HepG2 (cell line): ENCODE data around the gene CCL16. TPM values are rescaled to one million over a fixed set of nuclear protein-coding genes. Genes with fewer than 3 reads are reported as not detected.
A peak's percentile ranks its signal among the peaks of the same experiment; 100 is the strongest.

Experiments
- ATF7 ChIP-seq, 2 experiments: fragments of 450-650 bp in 1 of 2; sonication (generic) in 1 of 2; formaldehyde crosslinking in 1 of 2; IDR thresholded peaks; 2 replicates each; pipeline versions ENCODE4 v1.4.0 to v1.6.1; 2016 to 2020; ENCODE audit warnings: antibody characterized with exemption in 1 of 2, mild to moderate bottlenecking in 1 of 2, missing genetic modification reagents in 1 of 2
- ATF7-NPFF ChIP-seq: sonication (generic); formaldehyde crosslinking; IDR thresholded peaks from 2 replicates; pipeline ENCODE4 v1.8.1; 2023; ENCODE audit warnings: mild to moderate bottlenecking, low read depth, missing genetic modification reagents, moderate library complexity
- BHLHE40 ChIP-seq: IDR thresholded peaks from 2 replicates; pipeline ENCODE4 v1.6.1; 2011; ENCODE audit warnings: low read length, improper control_type of control experiment
- EP300 ChIP-seq, 3 experiments: sonication (generic) in 1 of 3; formaldehyde crosslinking in 1 of 3; IDR thresholded peaks; 2 replicates each; pipeline versions ENCODE4 v1.5.1 to v1.6.1; 2011 to 2020; ENCODE audit warnings: low read depth in 2 of 3, low read length in 2 of 3, borderline replicate concordance in 1 of 3, improper control_type of control experiment in 1 of 3, mild to moderate bottlenecking in 1 of 3, missing genetic modification reagents in 1 of 3, moderate library complexity in 1 of 3
- HDAC1 ChIP-seq: sonication (generic); formaldehyde crosslinking; IDR thresholded peaks from 2 replicates; pipeline ENCODE4 v1.5.1; 2020; ENCODE audit warnings: mild to moderate bottlenecking, missing genetic modification reagents
- HNRNPL ChIP-seq: fragments of 200-400 bp; formaldehyde crosslinking; IDR thresholded peaks from 2 replicates; pipeline ENCODE4 v1.6.1; 2017; ENCODE audit warnings: mild to moderate bottlenecking, low read depth, low read length
- KAT2B ChIP-seq: fragments of 150-350 bp; IDR thresholded peaks from 2 replicates; pipeline ENCODE4 v1.6.1; 2014; ENCODE audit warnings: low read depth, low read length, borderline replicate concordance
- KDM6A ChIP-seq: IDR thresholded peaks from 2 replicates; pipeline ENCODE4 v1.6.1; 2016; ENCODE audit warnings: low read depth
- KLF11 ChIP-seq: IDR thresholded peaks from 2 replicates; pipeline ENCODE4 v1.6.1; 2016; ENCODE audit warnings: missing compliant biosample characterization
- MTA1 ChIP-seq: sonication (generic); formaldehyde crosslinking; IDR thresholded peaks from 2 replicates; pipeline ENCODE4 v1.4.0; 2020; ENCODE audit warnings: missing genetic modification reagents, mild to moderate bottlenecking, borderline replicate concordance
- MTA3 ChIP-seq: sonication (generic); formaldehyde crosslinking; IDR thresholded peaks from 2 replicates; pipeline ENCODE4 v1.4.0; 2020; ENCODE audit warnings: missing genetic modification reagents
- NFATC3 ChIP-seq: sonication (generic); formaldehyde crosslinking; IDR thresholded peaks from 2 replicates; pipeline ENCODE4 v1.5.1; 2020; ENCODE audit warnings: mild to moderate bottlenecking, missing genetic modification reagents
- NFKB2 ChIP-seq: sonication (generic); formaldehyde crosslinking; IDR thresholded peaks from 2 replicates; pipeline ENCODE4 v1.4.0; 2020; ENCODE audit warnings: missing genetic modification reagents, borderline replicate concordance
- ZFP82 ChIP-seq: sonication (generic); formaldehyde crosslinking; IDR thresholded peaks from 2 replicates; pipeline ENCODE4 v1.5.1; 2020; ENCODE audit warnings: mild to moderate bottlenecking, missing genetic modification reagents, borderline replicate concordance
- ZNF160 ChIP-seq: sonication (generic); formaldehyde crosslinking; IDR thresholded peaks from 2 replicates; pipeline ENCODE4 v1.8.0; 2022; ENCODE audit warnings: mild to moderate bottlenecking, inconsistent platforms, missing genetic modification reagents
- ZNF282 ChIP-seq: fragments of 450-650 bp; IDR thresholded peaks from 2 replicates; pipeline ENCODE4 v1.6.1; 2018; ENCODE audit not compliant: partially characterized antibody
- ZNF446 ChIP-seq: sonication (generic); formaldehyde crosslinking; IDR thresholded peaks from 2 replicates; pipeline ENCODE4 v1.5.0; 2020; ENCODE audit warnings: mild to moderate bottlenecking, missing genetic modification reagents
- ZNF496 ChIP-seq: sonication (generic); formaldehyde crosslinking; IDR thresholded peaks from 2 replicates; pipeline ENCODE4 v1.8.1; 2023; ENCODE audit warnings: mild to moderate bottlenecking, moderate library complexity, missing genetic modification reagents; ENCODE audit not compliant: insufficient replicate concordance
- ZNF772 ChIP-seq: sonication (generic); formaldehyde crosslinking; IDR thresholded peaks from 2 replicates; pipeline ENCODE4 v1.5.0; 2020; ENCODE audit warnings: mild to moderate bottlenecking, missing genetic modification reagents
- ZNF777 ChIP-seq: sonication (generic); formaldehyde crosslinking; IDR thresholded peaks from 2 replicates; pipeline ENCODE4 v1.4.0; 2020; ENCODE audit warnings: missing genetic modification reagents
- ZZZ3 ChIP-seq: sonication (generic); formaldehyde crosslinking; IDR thresholded peaks from 2 replicates; pipeline ENCODE4 v1.4.0; 2020; ENCODE audit warnings: missing genetic modification reagents, mild to moderate bottlenecking, borderline replicate concordance
- polyA plus RNA-seq, 8 experiments: library from polyadenylated mRNA; depleted of rRNA in 3 of 8; stranded (reverse) in 7 of 8; unstranded in 1 of 8; fragments of >200 nt; fragmentation: Illumina TruSeq in 4 of 8; extraction: Trizol in 4 of 8; gene quantifications; 2 replicates each; pipeline versions ENCODE4 v1.2.1 to v1.2.3, GENCODE V29; 2011 to 2016; ENCODE audit warnings: low read depth in 4 of 8, missing spikeins in 1 of 8, mixed read lengths in 1 of 8; ENCODE audit not compliant: insufficient read depth in 1 of 8
- total RNA-seq, 5 experiments: library from RNA; depleted of rRNA; stranded (reverse); fragments of >200 nt; fragmentation: Illumina TruSeq; extraction: Trizol; gene quantifications; 2 replicates each; pipeline ENCODE4 v1.2.3, GENCODE V29; 2016; ENCODE audit warnings: low read depth in 1 of 5
- TF ChIP-seq, protein P1 (sequence below): sonication (generic); formaldehyde crosslinking; IDR thresholded peaks from 2 replicates; pipeline ENCODE4 v1.4.0; 2020; ENCODE audit warnings: mild to moderate bottlenecking, missing genetic modification reagents, borderline replicate concordance
- TF ChIP-seq, protein P2 (sequence below): sonication (generic); formaldehyde crosslinking; IDR thresholded peaks from 2 replicates; pipeline ENCODE4 v1.4.0; 2020; ENCODE audit warnings: missing genetic modification reagents, borderline replicate concordance

CCL16 gene
- total and polyA plus RNA-seq, 2 of the 13 experiments (the other 11 are each of a cell fraction or from before 2014, with no cell fraction given), result 2.0 to 14.7 TPM

DNA sequence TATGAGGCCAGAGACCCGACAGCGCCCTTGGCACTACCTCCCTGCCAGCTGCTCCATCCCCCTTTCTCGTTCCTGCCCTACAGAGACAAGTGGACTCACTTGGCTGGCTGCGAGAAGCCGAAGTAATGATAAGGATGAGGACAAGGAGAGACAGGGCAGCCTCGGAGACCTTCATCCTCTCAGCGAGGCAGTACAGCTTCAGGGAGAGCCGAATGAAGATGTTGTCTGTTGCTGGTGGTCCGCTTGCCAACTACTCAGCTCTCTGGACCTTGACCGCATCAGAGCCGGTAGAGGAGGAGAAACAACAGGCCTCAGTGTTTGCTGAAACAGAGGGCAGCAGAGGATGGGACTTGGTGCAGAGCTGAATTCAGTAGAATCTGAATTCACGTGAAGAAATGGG lies at the start of gene CCL16 (continued):
- TF ChIP-seq HNRNPL, result no peak
- TF ChIP-seq EP300 (IDR thresholded peaks at IDR 0.05; ENCODE audit: low read depth in 2 of 2, low read length in 2 of 2), result 0 out of 4 replicates have a peak, but pooled peaks of 1 of the 2 experiments have one; percentile 48
- no peak for TF ChIP-seq EP300 (CRISPR knock-in tag; IDR thresholded peaks at IDR 0.05; ENCODE audit: borderline replicate concordance)
- TF ChIP-seq KAT2B, result no peak
- TF ChIP-seq, protein P1, sequence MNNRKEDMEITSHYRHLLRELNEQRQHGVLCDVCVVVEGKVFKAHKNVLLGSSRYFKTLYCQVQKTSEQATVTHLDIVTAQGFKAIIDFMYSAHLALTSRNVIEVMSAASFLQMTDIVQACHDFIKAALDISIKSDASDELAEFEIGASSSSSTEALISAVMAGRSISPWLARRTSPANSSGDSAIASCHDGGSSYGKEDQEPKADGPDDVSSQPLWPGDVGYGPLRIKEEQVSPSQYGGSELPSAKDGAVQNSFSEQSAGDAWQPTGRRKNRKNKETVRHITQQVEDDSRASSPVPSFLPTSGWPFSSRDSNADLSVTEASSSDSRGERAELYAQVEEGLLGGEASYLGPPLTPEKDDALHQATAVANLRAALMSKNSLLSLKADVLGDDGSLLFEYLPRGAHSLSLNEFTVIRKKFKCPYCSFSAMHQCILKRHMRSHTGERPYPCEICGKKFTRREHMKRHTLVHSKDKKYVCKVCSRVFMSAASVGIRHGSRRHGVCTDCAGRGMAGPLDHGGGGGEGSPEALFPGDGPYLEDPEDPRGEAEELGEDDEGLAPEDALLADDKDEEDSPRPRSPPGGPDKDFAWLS (CRISPR knock-in tag), result no peak
- TF ChIP-seq NFATC3, result no peak
- TF ChIP-seq ATF7-NPFF, result no peak
- TF ChIP-seq MTA1 (CRISPR knock-in tag), result no peak
- TF ChIP-seq, protein P2, sequence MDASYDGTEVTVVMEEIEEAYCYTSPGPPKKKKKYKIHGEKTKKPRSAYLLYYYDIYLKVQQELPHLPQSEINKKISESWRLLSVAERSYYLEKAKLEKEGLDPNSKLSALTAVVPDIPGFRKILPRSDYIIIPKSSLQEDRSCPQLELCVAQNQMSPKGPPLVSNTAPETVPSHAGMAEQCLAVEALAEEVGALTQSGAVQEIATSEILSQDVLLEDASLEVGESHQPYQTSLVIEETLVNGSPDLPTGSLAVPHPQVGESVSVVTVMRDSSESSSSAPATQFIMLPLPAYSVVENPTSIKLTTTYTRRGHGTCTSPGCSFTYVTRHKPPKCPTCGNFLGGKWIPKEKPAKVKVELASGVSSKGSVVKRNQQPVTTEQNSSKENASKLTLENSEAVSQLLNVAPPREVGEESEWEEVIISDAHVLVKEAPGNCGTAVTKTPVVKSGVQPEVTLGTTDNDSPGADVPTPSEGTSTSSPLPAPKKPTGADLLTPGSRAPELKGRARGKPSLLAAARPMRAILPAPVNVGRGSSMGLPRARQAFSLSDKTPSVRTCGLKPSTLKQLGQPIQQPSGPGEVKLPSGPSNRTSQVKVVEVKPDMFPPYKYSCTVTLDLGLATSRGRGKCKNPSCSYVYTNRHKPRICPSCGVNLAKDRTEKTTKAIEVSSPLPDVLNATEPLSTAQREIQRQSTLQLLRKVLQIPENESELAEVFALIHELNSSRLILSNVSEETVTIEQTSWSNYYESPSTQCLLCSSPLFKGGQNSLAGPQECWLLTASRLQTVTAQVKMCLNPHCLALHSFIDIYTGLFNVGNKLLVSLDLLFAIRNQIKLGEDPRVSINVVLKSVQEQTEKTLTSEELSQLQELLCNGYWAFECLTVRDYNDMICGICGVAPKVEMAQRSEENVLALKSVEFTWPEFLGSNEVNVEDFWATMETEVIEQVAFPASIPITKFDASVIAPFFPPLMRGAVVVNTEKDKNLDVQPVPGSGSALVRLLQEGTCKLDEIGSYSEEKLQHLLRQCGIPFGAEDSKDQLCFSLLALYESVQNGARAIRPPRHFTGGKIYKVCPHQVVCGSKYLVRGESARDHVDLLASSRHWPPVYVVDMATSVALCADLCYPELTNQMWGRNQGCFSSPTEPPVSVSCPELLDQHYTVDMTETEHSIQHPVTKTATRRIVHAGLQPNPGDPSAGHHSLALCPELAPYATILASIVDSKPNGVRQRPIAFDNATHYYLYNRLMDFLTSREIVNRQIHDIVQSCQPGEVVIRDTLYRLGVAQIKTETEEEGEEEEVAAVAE, result no peak
- TF ChIP-seq HDAC1 (CRISPR knock-in tag), result no peak
- TF ChIP-seq ZNF772 (CRISPR knock-in tag), result no peak
- no peak for TF ChIP-seq ZNF160
- TF ChIP-seq ZNF446, result no peak
- no peak for TF ChIP-seq ZNF777 (CRISPR knock-in tag)
- no peak for TF ChIP-seq ZZZ3 (CRISPR knock-in tag)
- no peak for TF ChIP-seq KDM6A (CRISPR knock-in tag)
- no peak for TF ChIP-seq KLF11
- no peak for TF ChIP-seq ATF7 (IDR thresholded peaks at IDR 0.05)
- TF ChIP-seq ATF7 (CRISPR knock-in tag; IDR thresholded peaks at IDR 0.05), result no peak
- TF ChIP-seq BHLHE40, result no peak
- TF ChIP-seq ZNF282, result no peak
- no peak for TF ChIP-seq ZFP82 (CRISPR knock-in tag)
- no peak for TF ChIP-seq NFKB2 (CRISPR knock-in tag)
- no peak for TF ChIP-seq MTA3 (CRISPR knock-in tag)
- no peak for TF ChIP-seq ZNF496 (CRISPR knock-in tag)
